ENCODE measurements around the gene POU2AF1.

The POU2AF1 gene

DNA sequence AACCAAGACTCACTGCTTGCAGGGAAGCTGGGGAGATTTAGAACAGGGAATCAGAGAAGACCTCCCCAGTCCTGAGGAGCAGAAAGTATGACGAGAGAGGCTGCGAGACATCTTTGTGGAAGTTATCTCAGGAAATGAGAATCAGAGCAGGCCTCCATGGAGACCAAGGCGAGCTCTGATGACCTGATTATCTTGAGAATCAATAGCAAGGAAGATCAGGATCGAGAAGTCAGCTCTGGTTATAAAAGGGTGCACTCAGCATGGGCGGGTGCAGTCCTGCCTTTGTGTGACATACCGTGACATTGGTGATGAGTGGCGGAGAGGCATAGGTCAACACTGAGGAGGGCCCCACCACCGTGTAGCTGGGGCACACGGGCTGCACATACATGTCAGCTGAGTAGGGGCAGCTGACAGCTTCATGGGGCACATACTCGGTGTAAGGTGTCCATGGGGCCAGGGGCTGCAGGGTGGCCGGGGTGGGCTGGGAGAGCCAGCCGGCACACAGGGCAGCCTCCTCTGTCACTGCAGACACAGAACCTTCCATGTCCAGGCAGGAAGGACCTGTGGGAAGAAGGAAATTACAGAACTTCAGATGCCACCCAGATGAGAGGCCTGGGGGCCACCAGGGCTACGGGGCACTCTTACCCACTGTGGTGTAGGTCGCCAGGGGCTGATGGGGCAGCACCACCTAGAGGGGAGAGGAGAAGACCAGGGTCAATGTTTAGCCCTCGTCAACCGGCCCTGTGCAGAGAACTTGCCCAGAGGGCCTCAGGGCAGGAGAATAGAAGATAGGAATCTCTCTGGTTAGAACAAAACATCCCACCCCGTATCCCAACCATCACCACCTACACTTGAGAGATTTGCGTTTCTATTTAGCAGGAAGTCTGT is 21.7 kb downstream of the POU2AF1 start (continued):
- TF ChIP-seq, protein P1, sequence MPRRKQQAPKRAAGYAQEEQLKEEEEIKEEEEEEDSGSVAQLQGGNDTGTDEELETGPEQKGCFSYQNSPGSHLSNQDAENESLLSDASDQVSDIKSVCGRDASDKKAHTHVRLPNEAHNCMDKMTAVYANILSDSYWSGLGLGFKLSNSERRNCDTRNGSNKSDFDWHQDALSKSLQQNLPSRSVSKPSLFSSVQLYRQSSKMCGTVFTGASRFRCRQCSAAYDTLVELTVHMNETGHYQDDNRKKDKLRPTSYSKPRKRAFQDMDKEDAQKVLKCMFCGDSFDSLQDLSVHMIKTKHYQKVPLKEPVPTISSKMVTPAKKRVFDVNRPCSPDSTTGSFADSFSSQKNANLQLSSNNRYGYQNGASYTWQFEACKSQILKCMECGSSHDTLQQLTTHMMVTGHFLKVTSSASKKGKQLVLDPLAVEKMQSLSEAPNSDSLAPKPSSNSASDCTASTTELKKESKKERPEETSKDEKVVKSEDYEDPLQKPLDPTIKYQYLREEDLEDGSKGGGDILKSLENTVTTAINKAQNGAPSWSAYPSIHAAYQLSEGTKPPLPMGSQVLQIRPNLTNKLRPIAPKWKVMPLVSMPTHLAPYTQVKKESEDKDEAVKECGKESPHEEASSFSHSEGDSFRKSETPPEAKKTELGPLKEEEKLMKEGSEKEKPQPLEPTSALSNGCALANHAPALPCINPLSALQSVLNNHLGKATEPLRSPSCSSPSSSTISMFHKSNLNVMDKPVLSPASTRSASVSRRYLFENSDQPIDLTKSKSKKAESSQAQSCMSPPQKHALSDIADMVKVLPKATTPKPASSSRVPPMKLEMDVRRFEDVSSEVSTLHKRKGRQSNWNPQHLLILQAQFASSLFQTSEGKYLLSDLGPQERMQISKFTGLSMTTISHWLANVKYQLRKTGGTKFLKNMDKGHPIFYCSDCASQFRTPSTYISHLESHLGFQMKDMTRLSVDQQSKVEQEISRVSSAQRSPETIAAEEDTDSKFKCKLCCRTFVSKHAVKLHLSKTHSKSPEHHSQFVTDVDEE (CRISPR knock-in tag; IDR thresholded peaks at IDR 0.05) = no peak
- TF ChIP-seq TOX (CRISPR knock-in tag; IDR thresholded peaks at IDR 0.05; ENCODE audit: borderline replicate concordance) (no peak), ZNF565 (CRISPR knock-in tag; conservative IDR thresholded peaks at IDR 0.05; ENCODE audit: low read depth) (no peak), TCF4 (CRISPR knock-in tag; IDR thresholded peaks at IDR 0.05; ENCODE audit: borderline replicate concordance) (no peak), CSDC2 (CRISPR knock-in tag; IDR thresholded peaks at IDR 0.05) (no peak), ZFP3 (CRISPR knock-in tag; IDR thresholded peaks at IDR 0.05) (no peak), ZFP30 (CRISPR knock-in tag; IDR thresholded peaks at IDR 0.05) (no peak), ISL1 (CRISPR knock-in tag; IDR thresholded peaks at IDR 0.05) (no peak)
- TF ChIP-seq, protein P2, sequence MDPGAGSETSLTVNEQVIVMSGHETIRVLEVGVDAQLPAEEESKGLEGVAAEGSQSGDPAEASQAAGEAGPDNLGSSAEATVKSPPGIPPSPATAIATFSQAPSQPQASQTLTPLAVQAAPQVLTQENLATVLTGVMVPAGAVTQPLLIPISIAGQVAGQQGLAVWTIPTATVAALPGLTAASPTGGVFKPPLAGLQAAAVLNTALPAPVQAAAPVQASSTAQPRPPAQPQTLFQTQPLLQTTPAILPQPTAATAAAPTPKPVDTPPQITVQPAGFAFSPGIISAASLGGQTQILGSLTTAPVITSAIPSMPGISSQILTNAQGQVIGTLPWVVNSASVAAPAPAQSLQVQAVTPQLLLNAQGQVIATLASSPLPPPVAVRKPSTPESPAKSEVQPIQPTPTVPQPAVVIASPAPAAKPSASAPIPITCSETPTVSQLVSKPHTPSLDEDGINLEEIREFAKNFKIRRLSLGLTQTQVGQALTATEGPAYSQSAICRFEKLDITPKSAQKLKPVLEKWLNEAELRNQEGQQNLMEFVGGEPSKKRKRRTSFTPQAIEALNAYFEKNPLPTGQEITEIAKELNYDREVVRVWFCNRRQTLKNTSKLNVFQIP (CRISPR knock-in tag; IDR thresholded peaks at IDR 0.05; ENCODE audit: borderline replicate concordance, low read depth) = no peak

DNA sequence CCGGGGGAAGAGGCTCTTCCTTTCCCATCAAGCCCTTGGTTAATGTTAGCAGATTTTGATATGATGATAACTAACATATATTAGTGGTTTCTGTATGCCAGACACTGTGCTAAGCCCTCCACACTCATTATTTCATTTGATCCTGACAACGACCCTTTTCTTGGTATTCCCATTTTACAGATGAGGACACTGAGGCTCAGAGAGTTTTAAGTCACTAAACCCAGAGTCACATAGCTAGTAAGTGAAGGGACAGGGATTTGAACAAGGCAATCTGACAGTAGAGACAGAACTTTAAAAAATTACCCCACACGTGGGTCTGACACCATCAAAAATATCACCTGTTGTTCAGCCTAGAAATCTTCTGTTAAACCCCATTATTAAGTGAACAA is 22.4 kb downstream of the POU2AF1 start:
- TF ChIP-seq PPARA (CRISPR knock-in tag; IDR thresholded peaks at IDR 0.05; ENCODE audit: borderline replicate concordance) (no peak), RARB (CRISPR knock-in tag; IDR thresholded peaks at IDR 0.05) (no peak), ISL1 (CRISPR knock-in tag; IDR thresholded peaks at IDR 0.05) (no peak), BACH2 (CRISPR knock-in tag; IDR thresholded peaks at IDR 0.05; ENCODE audit: borderline replicate concordance) (no peak)
- TF ChIP-seq, protein P3, sequence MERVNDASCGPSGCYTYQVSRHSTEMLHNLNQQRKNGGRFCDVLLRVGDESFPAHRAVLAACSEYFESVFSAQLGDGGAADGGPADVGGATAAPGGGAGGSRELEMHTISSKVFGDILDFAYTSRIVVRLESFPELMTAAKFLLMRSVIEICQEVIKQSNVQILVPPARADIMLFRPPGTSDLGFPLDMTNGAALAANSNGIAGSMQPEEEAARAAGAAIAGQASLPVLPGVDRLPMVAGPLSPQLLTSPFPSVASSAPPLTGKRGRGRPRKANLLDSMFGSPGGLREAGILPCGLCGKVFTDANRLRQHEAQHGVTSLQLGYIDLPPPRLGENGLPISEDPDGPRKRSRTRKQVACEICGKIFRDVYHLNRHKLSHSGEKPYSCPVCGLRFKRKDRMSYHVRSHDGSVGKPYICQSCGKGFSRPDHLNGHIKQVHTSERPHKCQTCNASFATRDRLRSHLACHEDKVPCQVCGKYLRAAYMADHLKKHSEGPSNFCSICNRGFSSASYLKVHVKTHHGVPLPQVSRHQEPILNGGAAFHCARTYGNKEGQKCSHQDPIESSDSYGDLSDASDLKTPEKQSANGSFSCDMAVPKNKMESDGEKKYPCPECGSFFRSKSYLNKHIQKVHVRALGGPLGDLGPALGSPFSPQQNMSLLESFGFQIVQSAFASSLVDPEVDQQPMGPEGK (CRISPR knock-in tag; IDR thresholded peaks at IDR 0.05; ENCODE audit: borderline replicate concordance) = no peak
- TF ChIP-seq, protein P1 (CRISPR knock-in tag; IDR thresholded peaks at IDR 0.05) = no peak
- ATAC-seq = no peak

DNA sequence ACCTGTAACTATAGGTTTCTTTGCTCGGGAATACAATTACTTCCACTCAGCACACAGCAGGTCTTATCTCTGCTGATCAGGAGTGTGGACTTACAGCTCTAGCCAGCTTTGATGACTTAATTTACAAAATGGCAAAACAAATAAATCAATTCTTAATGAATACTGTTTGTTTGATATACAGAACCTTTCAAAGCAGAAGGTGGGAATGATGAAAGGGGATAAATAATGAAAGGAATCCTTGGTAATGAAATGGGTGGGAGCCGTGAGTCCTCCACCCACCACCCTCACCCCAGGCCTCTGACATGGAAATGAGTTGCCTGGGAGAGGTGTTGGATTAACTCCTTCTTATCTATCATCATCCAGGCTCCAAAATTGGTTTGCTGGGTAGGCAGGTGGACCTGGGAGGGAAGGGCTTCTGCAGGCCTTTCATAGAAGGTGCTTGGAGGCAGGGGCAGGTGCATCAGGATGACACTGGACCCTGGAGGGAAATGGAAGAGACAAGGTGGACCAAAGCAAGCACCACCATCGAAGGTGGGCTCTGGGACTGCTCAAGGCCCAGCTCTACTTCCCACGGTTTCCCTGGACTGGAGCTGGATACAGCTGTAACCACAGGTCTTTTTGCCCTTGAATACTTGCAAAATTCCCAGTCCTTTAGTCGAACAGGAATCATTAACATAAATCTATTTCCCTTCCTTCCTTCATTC is 23.0 kb downstream of the POU2AF1 start:
- ATAC-seq = no peak
- no peak for TF ChIP-seq ISL1 (CRISPR knock-in tag; IDR thresholded peaks at IDR 0.05)
- TF ChIP-seq, protein P3 (CRISPR knock-in tag; IDR thresholded peaks at IDR 0.05; ENCODE audit: borderline replicate concordance) = no peak
- TF ChIP-seq TCF4 (CRISPR knock-in tag; IDR thresholded peaks at IDR 0.05; ENCODE audit: borderline replicate concordance) = no peak
- TF ChIP-seq, protein P1 (CRISPR knock-in tag; IDR thresholded peaks at IDR 0.05) = no peak
- TF ChIP-seq, protein P2 (CRISPR knock-in tag; IDR thresholded peaks at IDR 0.05; ENCODE audit: borderline replicate concordance, low read depth) = no peak
- TF ChIP-seq SNAI2 (CRISPR knock-in tag; IDR thresholded peaks at IDR 0.05) = no peak
- TF ChIP-seq CSDC2 (CRISPR knock-in tag; IDR thresholded peaks at IDR 0.05) = no peak
- no peak for TF ChIP-seq ZNF8 (CRISPR knock-in tag; IDR thresholded peaks at IDR 0.05)
- TF ChIP-seq ESRRG (CRISPR knock-in tag; IDR thresholded peaks at IDR 0.05) = no peak
- TF ChIP-seq BACH2 (CRISPR knock-in tag; IDR thresholded peaks at IDR 0.05; ENCODE audit: borderline replicate concordance) = no peak
- no peak for TF ChIP-seq GLIS3 (CRISPR knock-in tag; IDR thresholded peaks at IDR 0.05)
- no peak for TF ChIP-seq PPARA (CRISPR knock-in tag; IDR thresholded peaks at IDR 0.05; ENCODE audit: borderline replicate concordance)

Data from SK-N-SH treated with all-trans-retinoic acid at 6 μM for 48 hours (cell line).